ENCODE measurements around the gene DNAH7.

The DNAH7 gene

DNA sequence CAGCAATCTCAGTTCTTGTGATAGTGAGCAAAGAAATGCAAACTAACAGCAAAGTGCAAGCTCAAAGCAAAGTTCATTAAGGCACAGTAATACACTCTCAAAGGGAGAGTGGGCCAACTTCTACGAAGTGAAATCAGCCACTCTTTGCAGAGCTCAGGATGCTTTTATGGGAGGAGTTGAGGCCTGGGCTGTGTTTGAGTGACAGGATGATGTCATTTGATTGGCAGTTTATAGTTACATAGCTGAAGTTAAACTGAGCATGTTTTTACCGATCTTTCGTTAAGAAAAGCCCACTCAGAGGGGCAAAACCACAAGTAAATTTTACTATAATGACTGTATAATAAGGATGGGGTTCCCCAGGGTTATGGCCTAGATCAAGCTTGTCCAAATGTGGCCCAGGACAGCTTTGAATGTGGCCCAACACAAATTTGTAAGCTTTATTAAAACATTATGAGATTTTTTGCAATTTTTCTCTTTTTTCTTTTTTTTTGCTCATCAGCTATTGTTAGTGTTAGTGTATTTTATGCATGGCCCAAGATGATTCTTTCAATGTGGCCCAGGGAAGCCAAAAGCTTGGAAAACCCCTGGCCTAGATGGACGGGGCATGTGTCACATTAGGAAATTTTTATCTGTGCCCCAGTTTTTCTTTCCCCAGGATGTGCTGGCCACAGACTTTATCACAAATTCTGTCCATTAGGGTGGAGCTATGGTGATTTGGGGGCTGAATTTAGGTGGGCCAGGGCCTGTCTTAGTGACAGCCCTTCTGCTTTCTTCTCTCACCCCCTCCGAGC, 8.3 kb upstream of the DNAH7 start:
- Histone ChIP-seq H3K27ac (ENCODE audit: low read depth, low read length) (no peak overlapping the region), H3K36me3 (ENCODE audit: control insufficient read depth, insufficient read depth, low read length) (no peaks in the 10 kb centered on the region)

DNA sequence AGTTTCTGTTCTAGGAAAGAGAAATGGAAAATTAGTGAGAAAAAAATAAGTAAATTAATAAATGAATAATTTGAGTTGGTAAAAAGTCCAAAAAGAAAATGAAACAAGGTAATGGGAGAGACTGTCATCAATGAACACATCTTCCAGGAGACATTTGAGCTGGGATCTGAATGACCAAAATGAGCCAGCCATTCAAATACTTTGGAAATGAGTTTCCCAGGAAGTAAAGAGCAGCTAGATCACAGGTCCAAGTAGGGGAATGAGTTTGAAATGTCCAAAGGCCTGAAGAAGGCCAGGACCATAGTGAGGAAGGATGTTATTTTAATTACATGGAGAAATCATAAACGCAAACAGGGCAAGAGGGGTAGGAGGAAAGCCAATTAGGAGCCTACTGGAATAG, 6.6 kb upstream of the DNAH7 start:
- H3K27me3 ChIP-seq (ENCODE audit: control insufficient read depth, insufficient read depth, low read length) = 0 out of 2 replicates have a peak, but pooled peaks cover 4% of the 10 kb centered on the region

More for the DNA sequence above, 8.3 kb upstream of the DNAH7 start:
- Histone ChIP-seq H3K9ac (ENCODE audit: low read depth, low read length) (no peak overlapping the region), H3K4me1 (ENCODE audit: control insufficient read depth, insufficient read depth, low read length) (no peaks in the 10 kb centered on the region), H3K27me3 (ENCODE audit: control insufficient read depth, insufficient read depth, low read length) (no peaks in the 10 kb centered on the region), H3K9me3 (ENCODE audit: control insufficient read depth, insufficient read depth, low read length) (no peaks in the 10 kb centered on the region), H3K4me3 (ENCODE audit: low read depth, low read length) (no peak overlapping the region)

DNA sequence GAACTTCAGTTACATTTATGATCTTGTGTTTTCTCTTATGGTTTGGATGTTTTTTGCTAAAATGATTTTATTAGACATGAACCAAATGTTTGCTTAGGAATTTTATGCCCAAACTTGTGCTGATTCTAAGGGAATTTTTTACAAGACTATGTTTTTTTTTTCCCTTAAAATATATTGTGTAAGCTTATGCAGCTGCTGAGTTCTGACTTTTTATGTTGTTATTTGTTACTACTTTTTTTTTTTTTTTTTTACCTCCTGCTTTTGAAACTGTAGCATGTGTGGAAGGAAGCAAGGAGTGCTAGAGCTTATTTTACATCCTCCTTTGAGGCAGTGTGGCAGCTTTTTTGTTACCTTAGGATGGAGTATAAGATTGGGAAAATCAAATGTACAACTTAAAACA, 6.0 kb upstream of the DNAH7 start:
- no peaks in the 10 kb centered on the region for H3K4me1 ChIP-seq (ENCODE audit: control insufficient read depth, insufficient read depth, low read length)
- 0 out of 2 replicates have a peak, but pooled peaks cover 4% of the 10 kb centered on the region for H3K27me3 ChIP-seq (ENCODE audit: control insufficient read depth, insufficient read depth, low read length)
- no peak overlapping the region for H3K27ac ChIP-seq (ENCODE audit: low read depth, low read length)
- no peaks in the 10 kb centered on the region for H3K36me3 ChIP-seq (ENCODE audit: control insufficient read depth, insufficient read depth, low read length)
- H3K9me3 ChIP-seq (ENCODE audit: control insufficient read depth, insufficient read depth, low read length) = no peaks in the 10 kb centered on the region
- no peak overlapping the region for H3K4me3 ChIP-seq (ENCODE audit: low read depth, low read length)
- H3K9ac ChIP-seq (ENCODE audit: low read depth, low read length) = no peak overlapping the region

More for the DNA sequence above, 6.6 kb upstream of the DNAH7 start:
- Histone ChIP-seq H3K36me3 (ENCODE audit: control insufficient read depth, insufficient read depth, low read length) (no peaks in the 10 kb centered on the region), H3K4me1 (ENCODE audit: control insufficient read depth, insufficient read depth, low read length) (no peaks in the 10 kb centered on the region), H3K27ac (ENCODE audit: low read depth, low read length) (no peak overlapping the region), H3K9ac (ENCODE audit: low read depth, low read length) (no peak overlapping the region), H3K4me3 (ENCODE audit: low read depth, low read length) (no peak overlapping the region), H3K9me3 (ENCODE audit: control insufficient read depth, insufficient read depth, low read length) (no peaks in the 10 kb centered on the region)

DNA sequence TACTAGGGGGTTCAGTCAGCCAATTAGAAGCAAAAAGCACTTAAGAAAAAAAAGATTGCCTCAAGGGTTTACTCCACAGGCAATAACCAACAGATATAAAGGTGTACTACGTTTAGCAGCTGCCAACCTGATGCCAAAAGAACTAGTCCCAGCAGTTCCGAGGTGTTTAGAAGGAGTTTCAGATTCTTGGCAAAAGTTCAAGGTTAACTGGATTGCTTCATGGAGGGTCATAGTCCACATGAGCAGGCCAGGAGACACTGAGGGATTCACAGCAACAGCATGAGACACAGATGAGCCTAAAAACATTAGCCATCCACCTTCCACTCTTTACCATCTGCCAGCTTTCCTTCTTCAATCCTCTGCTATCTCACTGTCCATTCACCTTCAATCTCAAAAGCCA, 4.9 kb upstream of the DNAH7 start:
- Histone ChIP-seq H3K9me3 (ENCODE audit: control insufficient read depth, insufficient read depth, low read length) (no peaks in the 10 kb centered on the region), H3K27ac (ENCODE audit: low read depth, low read length) (no peak overlapping the region), H3K36me3 (ENCODE audit: control insufficient read depth, insufficient read depth, low read length) (no peaks in the 10 kb centered on the region), H3K4me1 (ENCODE audit: control insufficient read depth, insufficient read depth, low read length) (peaks cover 4% of the 10 kb centered on the region; the same call in 1 of the 2 replicates), H3K27me3 (ENCODE audit: control insufficient read depth, insufficient read depth, low read length) (0 out of 2 replicates have a peak, but pooled peaks cover 4% of the 10 kb centered on the region), H3K4me3 (ENCODE audit: low read depth, low read length) (no peak overlapping the region), H3K9ac (ENCODE audit: low read depth, low read length) (no peak overlapping the region)

DNA sequence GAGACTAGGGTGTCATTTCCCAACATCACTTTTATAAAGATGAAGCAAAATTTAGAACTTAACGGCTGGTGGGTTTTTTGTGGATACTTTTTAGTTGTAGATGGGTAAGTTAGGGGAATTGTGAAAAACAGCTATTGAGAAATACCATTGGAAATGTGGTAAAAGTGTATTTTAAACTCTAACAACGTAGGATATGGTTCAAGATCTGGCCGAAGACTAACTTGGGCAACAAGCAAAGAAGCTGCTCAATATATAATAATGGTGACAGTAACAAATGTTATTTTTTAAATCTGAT, 1.6 kb downstream of the DNAH7 start:
- H3K9me3 ChIP-seq (ENCODE audit: control insufficient read depth, insufficient read depth, low read length) = no peaks in the 10 kb centered on the region
- no peak overlapping the region for H3K27ac ChIP-seq (ENCODE audit: low read depth, low read length)
- H3K36me3 ChIP-seq (ENCODE audit: control insufficient read depth, insufficient read depth, low read length) = no peaks in the 10 kb centered on the region
- no peak overlapping the region for H3K4me3 ChIP-seq (ENCODE audit: low read depth, low read length)
- no peak overlapping the region for H3K9ac ChIP-seq (ENCODE audit: low read depth, low read length)
- H3K27me3 ChIP-seq (ENCODE audit: control insufficient read depth, insufficient read depth, low read length) = 0 out of 2 replicates have a peak, but pooled peaks cover 4% of the 10 kb centered on the region
- H3K4me1 ChIP-seq (ENCODE audit: control insufficient read depth, insufficient read depth, low read length) = peaks cover 4% of the 10 kb centered on the region; the same call in 1 of the 2 replicates

DNA sequence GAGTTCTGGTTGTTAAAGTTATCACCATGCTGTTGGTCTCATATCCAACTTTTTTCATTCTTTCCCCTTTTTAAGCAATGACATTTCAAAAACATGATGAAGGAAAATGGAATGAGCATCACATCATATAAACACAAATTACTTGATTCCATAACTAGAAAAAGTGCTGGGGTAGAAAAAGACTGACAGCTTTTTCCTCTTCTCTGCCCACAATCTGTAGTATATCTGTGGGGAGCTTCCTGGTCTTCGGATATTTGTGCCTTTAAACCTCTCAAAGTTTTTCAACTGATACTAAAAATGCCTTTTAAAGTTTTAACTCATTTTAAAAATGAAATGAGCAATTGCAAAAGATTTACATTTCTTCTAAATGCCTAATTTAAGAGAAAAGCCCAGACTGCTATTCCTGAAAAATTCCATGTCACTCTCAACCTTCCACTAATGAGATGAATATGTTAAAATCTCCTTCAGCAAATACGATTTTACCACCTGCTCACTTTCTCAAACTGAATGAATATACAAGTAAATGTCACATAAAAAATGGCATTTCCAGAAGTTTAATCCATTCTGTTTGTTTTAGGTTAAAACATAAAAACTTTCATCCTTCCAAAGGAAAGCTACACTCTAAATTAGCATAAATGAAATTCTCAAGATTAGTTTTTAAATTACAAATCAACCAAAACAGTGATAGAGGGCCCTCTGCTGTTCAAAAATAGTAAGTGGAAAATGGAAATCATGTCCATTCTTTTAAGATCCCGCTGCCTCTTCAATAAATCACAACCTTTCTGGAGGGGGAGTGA, 2.1 kb downstream of the DNAH7 start:
- Histone ChIP-seq H3K27ac (ENCODE audit: low read depth, low read length) (no peak overlapping the region), H3K9ac (ENCODE audit: low read depth, low read length) (no peak overlapping the region), H3K4me3 (ENCODE audit: low read depth, low read length) (no peak overlapping the region), H3K4me1 (ENCODE audit: control insufficient read depth, insufficient read depth, low read length) (peaks cover 4% of the 10 kb centered on the region; the same call in 1 of the 2 replicates), H3K27me3 (ENCODE audit: control insufficient read depth, insufficient read depth, low read length) (no peaks in the 10 kb centered on the region), H3K9me3 (ENCODE audit: control insufficient read depth, insufficient read depth, low read length) (no peaks in the 10 kb centered on the region), H3K36me3 (ENCODE audit: control insufficient read depth, insufficient read depth, low read length) (no peaks in the 10 kb centered on the region)

DNA sequence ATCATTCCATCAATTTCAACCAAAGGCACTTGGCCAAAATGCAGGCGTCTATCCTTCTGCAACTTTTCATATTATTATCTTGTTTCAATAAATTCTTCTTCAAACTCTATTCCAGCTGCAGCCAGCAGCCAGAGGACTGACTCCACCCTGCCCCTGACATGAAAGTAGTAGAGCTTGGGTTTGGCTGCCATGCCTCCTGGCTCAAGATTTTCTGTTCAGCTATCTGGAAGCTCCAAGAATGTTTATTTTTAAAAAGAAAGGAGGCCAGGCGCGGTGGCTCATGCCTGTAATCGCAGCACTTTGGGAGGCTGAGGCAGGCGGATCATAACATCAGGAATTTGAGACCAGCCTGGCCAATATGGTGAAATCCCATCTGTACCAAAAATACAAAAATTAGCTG, 4.9 kb downstream of the DNAH7 start:
- Histone ChIP-seq H3K4me3 (ENCODE audit: low read depth, low read length) (no peak overlapping the region), H3K36me3 (ENCODE audit: control insufficient read depth, insufficient read depth, low read length) (no peaks in the 10 kb centered on the region), H3K9me3 (ENCODE audit: control insufficient read depth, insufficient read depth, low read length) (no peaks in the 10 kb centered on the region), H3K27me3 (ENCODE audit: control insufficient read depth, insufficient read depth, low read length) (no peaks in the 10 kb centered on the region), H3K4me1 (ENCODE audit: control insufficient read depth, insufficient read depth, low read length) (peaks cover 11% of the 10 kb centered on the region), H3K27ac (ENCODE audit: low read depth, low read length) (no peak overlapping the region), H3K9ac (ENCODE audit: low read depth, low read length) (no peak overlapping the region)

DNA sequence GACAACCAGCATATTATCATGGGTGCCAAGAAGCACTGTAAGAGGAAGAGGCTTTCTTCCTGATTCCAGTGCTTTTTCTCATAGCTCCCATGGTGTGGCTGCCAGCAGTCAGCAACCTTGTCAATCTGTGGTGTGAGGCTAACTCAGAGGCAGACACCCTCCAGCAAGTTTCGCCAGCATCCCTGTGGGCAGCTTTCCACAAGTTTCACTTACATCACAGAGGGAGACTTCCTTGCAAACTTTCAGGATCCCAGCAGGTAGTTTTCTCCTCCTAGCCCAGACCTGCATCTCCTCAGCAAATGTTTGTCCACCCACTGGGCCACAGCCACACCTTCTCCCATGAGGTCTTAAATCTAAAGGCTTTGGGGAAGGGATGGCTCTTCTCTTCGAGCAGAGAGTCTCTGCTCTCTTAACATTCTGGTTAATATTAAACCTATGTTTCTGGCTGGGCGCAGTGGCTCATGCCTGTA, 9.1 kb downstream of the DNAH7 start:
- Histone ChIP-seq H3K27ac (ENCODE audit: low read depth, low read length) (peak overlapping the region; percentile 54), H3K9me3 (ENCODE audit: control insufficient read depth, insufficient read depth, low read length) (no peaks in the 10 kb centered on the region), H3K9ac (ENCODE audit: low read depth, low read length) (no peak overlapping the region), H3K27me3 (ENCODE audit: control insufficient read depth, insufficient read depth, low read length) (no peaks in the 10 kb centered on the region), H3K4me3 (ENCODE audit: low read depth, low read length) (no peak overlapping the region), H3K4me1 (ENCODE audit: control insufficient read depth, insufficient read depth, low read length) (peaks cover 11% of the 10 kb centered on the region), H3K36me3 (ENCODE audit: control insufficient read depth, insufficient read depth, low read length) (no peaks in the 10 kb centered on the region)

DNA sequence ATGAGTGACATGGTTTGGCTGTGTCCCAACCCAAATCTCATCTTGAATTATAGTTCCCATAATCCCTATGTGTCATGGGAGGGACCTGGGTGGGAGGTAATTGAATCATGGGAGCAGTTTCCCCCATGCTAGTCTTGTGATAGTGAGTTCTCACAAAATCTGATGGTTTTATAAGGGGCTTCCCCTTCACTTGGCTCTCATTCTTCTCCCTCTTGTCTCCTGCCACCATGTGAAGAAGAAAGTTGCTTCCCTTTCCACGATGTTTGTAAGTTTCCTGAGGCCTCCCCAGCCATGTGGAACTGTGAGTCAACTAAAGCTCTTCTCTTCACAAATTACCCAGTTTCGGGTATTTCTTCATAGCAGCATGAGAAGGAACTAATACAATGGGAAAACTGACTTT, 14.0 kb downstream of the DNAH7 start:
- H3K9me3 ChIP-seq (ENCODE audit: control insufficient read depth, insufficient read depth, low read length) = no peaks in the 10 kb centered on the region
- no peak overlapping the region for H3K9ac ChIP-seq (ENCODE audit: low read depth, low read length)
- no peak overlapping the region for H3K4me3 ChIP-seq (ENCODE audit: low read depth, low read length)
- H3K27ac ChIP-seq (ENCODE audit: low read depth, low read length) = no peak overlapping the region
- H3K4me1 ChIP-seq (ENCODE audit: control insufficient read depth, insufficient read depth, low read length) = peaks cover 5% of the 10 kb centered on the region
- no peaks in the 10 kb centered on the region for H3K36me3 ChIP-seq (ENCODE audit: control insufficient read depth, insufficient read depth, low read length)
- H3K27me3 ChIP-seq (ENCODE audit: control insufficient read depth, insufficient read depth, low read length) = no peaks in the 10 kb centered on the region

DNA sequence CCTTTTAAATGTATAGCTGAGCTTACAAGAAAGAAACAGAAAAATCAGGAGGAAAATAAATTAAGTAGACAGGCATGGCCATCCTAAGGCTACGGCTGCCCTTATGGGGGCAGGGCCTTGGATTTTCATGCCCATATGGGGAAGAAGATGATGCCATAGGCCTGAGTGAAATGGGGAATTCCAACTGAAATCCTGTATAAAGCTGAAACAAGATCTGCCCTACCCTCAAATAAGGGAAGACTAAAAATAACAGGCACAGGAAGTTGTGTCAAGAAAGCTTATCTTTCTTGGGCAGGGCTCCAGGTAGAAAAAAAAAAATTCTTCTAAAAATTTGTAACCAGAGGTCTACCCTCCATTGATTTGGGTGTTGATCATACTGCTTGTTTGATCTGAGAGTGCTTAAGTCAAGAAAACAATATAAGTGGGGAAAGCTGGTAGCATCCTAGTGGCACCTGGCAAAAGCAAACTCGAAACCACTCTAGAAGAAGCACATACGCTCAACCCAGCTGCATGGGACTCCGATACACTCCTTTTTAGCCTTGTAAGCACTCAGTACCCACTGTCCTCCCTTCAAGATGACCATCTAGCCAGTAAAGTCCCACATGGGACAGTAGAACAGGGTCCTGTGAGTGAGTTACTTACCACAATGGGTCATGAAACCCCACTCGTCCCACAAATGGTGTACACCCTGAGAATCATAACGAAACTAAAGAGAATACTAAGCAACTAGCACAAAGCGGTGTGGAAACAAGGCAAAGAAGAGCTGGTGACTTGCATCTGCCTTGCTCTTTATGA, 22.3 kb downstream of the DNAH7 start:
- Histone ChIP-seq H3K9me3 (ENCODE audit: control insufficient read depth, insufficient read depth, low read length) (no peaks in the 10 kb centered on the region), H3K27ac (ENCODE audit: low read depth, low read length) (no peak overlapping the region), H3K4me3 (ENCODE audit: low read depth, low read length) (no peak overlapping the region), H3K4me1 (ENCODE audit: control insufficient read depth, insufficient read depth, low read length) (no peaks in the 10 kb centered on the region), H3K9ac (ENCODE audit: low read depth, low read length) (no peak overlapping the region), H3K27me3 (ENCODE audit: control insufficient read depth, insufficient read depth, low read length) (no peaks in the 10 kb centered on the region), H3K36me3 (ENCODE audit: control insufficient read depth, insufficient read depth, low read length) (no peaks in the 10 kb centered on the region)

All from HUES48 (cell line).